H1 (cell line): ENCODE results near the gene FAM193A. TPM values are rescaled to one million over a fixed set of nuclear protein-coding genes. Genes with fewer than 3 reads are reported as not detected.

ENCODE experiments used
- CTCF ChIA-PET: fragments of 300-600 bp; sonication (Branson Sonifier 250); formaldehyde crosslinking; loops from one replicate; lab custom pipeline; 2021; ENCODE audit not compliant: partially characterized antibody; lab: Charles Lee
- POLR2A ChIA-PET: fragments of 300-600 bp; sonication (Branson Sonifier 250); formaldehyde crosslinking; loops from one replicate; lab custom pipeline; 2021; ENCODE audit warnings: inconsistent platforms; ENCODE audit not compliant: partially characterized antibody; lab: Charles Lee
- DNase-seq, 2 experiments: peaks; one replicate each; pipeline versions ENCODE4 v3.0.0 to v3.0.0-alpha.2; 2010 to 2022; ENCODE audit warnings: low spot score in 2 of 2, low read depth in 1 of 2, mixed read lengths in 1 of 2
- FAIRE-seq: peaks from 2 replicates; lab custom pipeline; 2011; peaks lifted over from hg19 to GRCh38; lab: Jason Lieb, UNC
- H2AFZ ChIP-seq: 2 replicates; pipeline ENCODE4 v1.8.1; 2012; ENCODE audit warnings: low read length, inconsistent platforms
- H2AK5ac ChIP-seq: 2 replicates; pipeline ENCODE4 v1.6.1; 2013; ENCODE audit warnings: low read depth, low read length
- H2BK120ac ChIP-seq: replicated peaks from 2 replicates; pipeline ENCODE3; 2013; ENCODE audit warnings: low read depth, low read length, inconsistent platforms
- H2BK12ac ChIP-seq: 2 replicates; pipeline ENCODE4 v1.6.1; 2013; ENCODE audit warnings: low read depth, low read length
- H2BK15ac ChIP-seq: 2 replicates; pipeline ENCODE4 v1.6.1; 2013; ENCODE audit warnings: low read length
- H2BK20ac ChIP-seq: 2 replicates; pipeline ENCODE4 v1.6.1; 2013; ENCODE audit warnings: low read length
- H2BK5ac ChIP-seq: 2 replicates; pipeline ENCODE4 v1.6.1; 2013; ENCODE audit warnings: low read depth, low read length
- H3K14ac ChIP-seq: 2 replicates; pipeline ENCODE4 v1.6.1; 2013; ENCODE audit warnings: inconsistent platforms; ENCODE audit not compliant: insufficient read length
- H3K18ac ChIP-seq: 2 replicates; pipeline ENCODE4 v1.6.1; 2013; ENCODE audit warnings: low read length; ENCODE audit errors: extremely low read depth
- H3K23ac ChIP-seq: 2 replicates; pipeline ENCODE4 v1.6.1; 2013; ENCODE audit warnings: inconsistent platforms; ENCODE audit not compliant: insufficient read length
- H3K23me2 ChIP-seq: 2 replicates; pipeline ENCODE4 v1.6.1; 2013; ENCODE audit warnings: low read depth, low read length
- H3K27ac ChIP-seq: 2 replicates; pipeline ENCODE4 v1.6.1; 2011; ENCODE audit warnings: low read depth, low read length, inconsistent platforms
- H3K27me3 ChIP-seq, 4 experiments: replicated peaks in 1 of 4; 1 replicate in 1 of 4; 2 replicates in 3 of 4; pipeline versions ENCODE4 v1.6.1 to v1.8.1; 2011 to 2013; ENCODE audit warnings: low read length in 3 of 4, mild to moderate bottlenecking in 3 of 4, inconsistent platforms in 2 of 4, mixed read lengths in 2 of 4, moderate library complexity in 1 of 4; ENCODE audit not compliant: control insufficient read depth in 3 of 4, insufficient read depth in 3 of 4; ENCODE audit errors: extremely low read depth in 1 of 4
- H3K36me3 ChIP-seq, 4 experiments: 2 replicates each; pipeline versions ENCODE4 v1.6.1 to v1.8.1; 2011 to 2013; ENCODE audit warnings: mild to moderate bottlenecking in 4 of 4, low read length in 3 of 4, moderate library complexity in 2 of 4, control low read depth in 1 of 4, inconsistent platforms in 1 of 4; ENCODE audit not compliant: insufficient read depth in 4 of 4, control insufficient read depth in 2 of 4
- H3K4ac ChIP-seq: replicated peaks from 2 replicates; pipeline ENCODE3; 2013; ENCODE audit warnings: low read length, low read depth, mixed read lengths, inconsistent platforms; ENCODE audit not compliant: insufficient read length
- H3K4me1 ChIP-seq, 4 experiments: replicated peaks in 1 of 4; 1 replicate in 1 of 4; 2 replicates in 3 of 4; pipeline versions ENCODE4 v1.6.1 to v1.8.1; 2011 to 2013; ENCODE audit warnings: low read length in 3 of 4, inconsistent platforms in 2 of 4, mixed read lengths in 1 of 4; ENCODE audit not compliant: insufficient read depth in 4 of 4, control insufficient read depth in 3 of 4
- H3K4me2 ChIP-seq, 2 experiments: 2 replicates each; pipeline versions ENCODE4 v1.6.1 to v1.8.1; 2011 to 2013; ENCODE audit warnings: low read depth in 2 of 2, low read length in 2 of 2, control low read depth in 1 of 2, inconsistent platforms in 1 of 2, mild to moderate bottlenecking in 1 of 2; ENCODE audit not compliant: insufficient read depth in 1 of 2
- H3K4me3 ChIP-seq, 4 experiments: fragments of 200-600, 300-600 bp in 1 of 4; sonication (generic), shearing (Covaris generic), sonication (Bioruptor Twin) in 1 of 4; 2 replicates each; pipeline versions ENCODE4 v1.5.1 to v1.8.1; 2011 to 2016; ENCODE audit warnings: low read length in 4 of 4, low read depth in 3 of 4, control low read depth in 2 of 4, inconsistent platforms in 2 of 4, mild to moderate bottlenecking in 2 of 4, mixed read lengths in 1 of 4, moderate library complexity in 1 of 4; ENCODE audit not compliant: insufficient read depth in 2 of 4; ENCODE audit errors: extremely low read depth in 1 of 4
- H3K56ac ChIP-seq: replicated peaks from 2 replicates; pipeline ENCODE3; 2013; ENCODE audit warnings: low read depth, mild to moderate bottlenecking, mixed read lengths, low read length, inconsistent platforms; ENCODE audit not compliant: insufficient read length
- H3K79me1 ChIP-seq: 2 replicates; pipeline ENCODE4 v1.6.1; 2013; ENCODE audit warnings: low read depth, low read length, control low read depth
- H3K79me2 ChIP-seq, 2 experiments: 2 replicates each; pipeline versions ENCODE4 v1.6.1 to v1.8.1; 2012 to 2013; ENCODE audit warnings: low read length in 2 of 2, mild to moderate bottlenecking in 2 of 2, inconsistent platforms in 1 of 2; ENCODE audit not compliant: insufficient read depth in 2 of 2, control insufficient read depth in 1 of 2
- H3K9ac ChIP-seq, 4 experiments: replicated peaks in 1 of 4; 1 replicate in 1 of 4; 2 replicates in 3 of 4; pipeline versions ENCODE4 v1.6.1 to v1.8.1; 2011 to 2013; ENCODE audit warnings: low read depth in 3 of 4, low read length in 3 of 4, control low read depth in 2 of 4, mild to moderate bottlenecking in 2 of 4, moderate library complexity in 2 of 4, inconsistent platforms in 1 of 4; ENCODE audit errors: extremely low read depth in 1 of 4
- H3K9me3 ChIP-seq, 2 experiments: 2 replicates each; pipeline versions ENCODE4 v1.6.1 to v1.8.1; 2012 to 2013; ENCODE audit warnings: mild to moderate bottlenecking in 2 of 2, moderate library complexity in 2 of 2, control low read depth in 1 of 2, inconsistent platforms in 1 of 2, low read depth in 1 of 2, low read length in 1 of 2, mixed read lengths in 1 of 2; ENCODE audit not compliant: insufficient read depth in 2 of 2
- H4K20me1 ChIP-seq, 2 experiments: replicated peaks in 1 of 2; 2 replicates each; pipeline versions ENCODE3 to v1.8.1; 2011 to 2013; ENCODE audit warnings: inconsistent platforms in 2 of 2, low read length in 2 of 2, mild to moderate bottlenecking in 1 of 2; ENCODE audit not compliant: insufficient read depth in 2 of 2, control insufficient read depth in 1 of 2
- H4K5ac ChIP-seq: 2 replicates; pipeline ENCODE4 v1.6.1; 2013; ENCODE audit warnings: low read length, low read depth, mixed read lengths, inconsistent platforms; ENCODE audit not compliant: insufficient read length
- H4K8ac ChIP-seq: 2 replicates; pipeline ENCODE4 v1.8.0; 2013; ENCODE audit warnings: mild to moderate bottlenecking, moderate library complexity, low read length, inconsistent platforms; ENCODE audit not compliant: insufficient read depth; ENCODE audit errors: extremely low read depth
- H4K91ac ChIP-seq: replicated peaks from 2 replicates; pipeline ENCODE3; 2013; ENCODE audit warnings: low read length, mixed read lengths, inconsistent platforms; ENCODE audit not compliant: insufficient read length
- GABPA ChIP-seq: IDR thresholded peaks from 2 replicates; pipeline ENCODE4 v1.6.1; 2011; ENCODE audit warnings: mild to moderate bottlenecking, low read length, moderate library complexity, borderline replicate concordance; ENCODE audit not compliant: insufficient read depth
- GTF2F1 ChIP-seq: IDR thresholded peaks from 2 replicates; pipeline ENCODE4 v1.6.1; 2012; ENCODE audit warnings: low read depth, low read length, improper control_type of control experiment, borderline replicate concordance
- SIX5 ChIP-seq: IDR thresholded peaks from 2 replicates; pipeline ENCODE4 v1.6.1; 2011; ENCODE audit warnings: mild to moderate bottlenecking, low read depth, low read length
- WGBS, 2 experiments: shearing (Covaris generic) in 1 of 2; methylation state at CpG; one replicate each; pipeline versions ENCODE4 v1.1.6 to v1.1.7; 2013 to 2015; ENCODE audit warnings: low lambda C conversion rate in 2 of 2, mixed read lengths in 2 of 2, inconsistent platforms in 1 of 2, low coverage in 1 of 2, missing lambda C conversion rate in 1 of 2; ENCODE audit not compliant: insufficient replicate concordance in 2 of 2, insufficient coverage in 1 of 2, insufficient read length in 1 of 2; ENCODE audit errors: extremely low coverage in 1 of 2, missing lambda C conversion rate in 1 of 2; 5-methylcytosine and 5-hydroxymethylcytosine counted together
- polyA plus RNA-seq, 7 experiments: library from polyadenylated mRNA; depleted of rRNA in 3 of 7; stranded (reverse) in 5 of 7; unstranded in 2 of 7; fragments of >200 nt in 5 of 7; fragments of 200-250 nt in 2 of 7; gene quantifications; 1 replicate in 5 of 7; 2 replicates in 1 of 7; 4 replicates in 1 of 7; pipeline versions ENCODE4 v1.2.1 to v1.2.3, GENCODE V29; 2011 to 2013; ENCODE audit warnings: missing spikeins in 2 of 7, mixed read lengths in 2 of 7
- total RNA-seq: library from RNA; stranded (reverse); fragmentation: NEBNext Ultra II Directional; extraction: Animal tissue kit (Norgen Biotek cat#: 25700); gene quantifications from 2 replicates; pipeline ENCODE4 v1.2.1, GENCODE V29; 2021

Gene FAM193A
- total and polyA plus RNA-seq, 2 of the 8 experiments (the other 6 are each of a cell fraction or from before 2014, with no cell fraction given), result 8.7 to 26.2 TPM

DNA sequence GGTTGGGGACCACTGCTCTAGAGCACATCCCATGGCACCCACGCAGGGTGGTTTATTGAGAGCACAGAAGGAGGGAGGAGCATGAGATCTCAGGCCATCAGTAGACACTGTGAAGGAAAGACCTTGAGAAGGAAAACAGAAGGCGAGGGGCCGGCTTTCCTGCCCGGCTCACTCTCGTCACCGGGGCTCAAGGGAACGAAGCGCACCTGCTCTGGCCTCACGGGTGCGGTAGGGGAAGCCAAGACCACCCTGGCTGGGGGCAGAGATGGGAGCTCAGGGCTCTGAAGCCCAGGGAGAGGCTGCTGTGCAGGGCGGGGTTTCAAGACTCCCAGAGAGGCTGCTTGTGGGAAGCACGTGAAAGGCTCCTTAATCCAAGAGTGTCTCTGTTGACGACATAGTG is 113.8 kb downstream of the FAM193A start:
- Histone ChIP-seq H3K36me3 (peaks cover 13 to 35% (median 26%) of the 10 kb centered on the region in 4 experiments; a peak in 7 of 8 replicates), H3K27me3 (no peaks in the 10 kb centered on the region), H4K91ac (no peak overlapping the region), H3K23ac (no peak overlapping the region), H4K20me1 (peaks cover 0 to 5% of the 10 kb centered on the region in 2 experiments), H2AK5ac (no peak overlapping the region), H3K27ac (no peak overlapping the region), H3K56ac (no peak overlapping the region), H4K5ac (no peak overlapping the region), H3K23me2 (no peaks in the 10 kb centered on the region), H2BK5ac (no peak overlapping the region), H4K8ac (no peak overlapping the region), H3K18ac (no peak overlapping the region), H2BK12ac (no peak overlapping the region), H3K4me2 (no peak overlapping the region), H2BK20ac (no peak overlapping the region), H3K79me1 (no peaks in the 10 kb centered on the region; the same call in none of the 2 replicates), H3K9ac (no peak overlapping the region), H3K4me1 (no peaks in the 10 kb centered on the region), H3K14ac (no peak overlapping the region), H3K4me3 (no peak overlapping the region), H2BK120ac (no peak overlapping the region), H3K79me2 (no peaks in the 10 kb centered on the region), H3K9me3 (peaks cover 0 to 3% of the 10 kb centered on the region in 2 experiments; a peak in 1 of 4 replicates), H3K4ac (no peak overlapping the region), H2AFZ (no peak overlapping the region), H2BK15ac (no peak overlapping the region)
- WGBS, 2 experiments, result 94% methylated on average over 13 of the region's 13 CpGs; no CpG with 5 or more reads in 1 of the 2 experiments
- ChIA-PET CTCF (no interaction called here), POLR2A (interaction anchor here (1.0 kb wide), 1 partner anchor 10 kb away, joined by 3 read pairs; no protein-coding TSS in a partner anchor)
- FAIRE-seq (no peak), DNase-seq (no peak)
- no peak for TF ChIP-seq GTF2F1
- no peak for TF ChIP-seq GABPA
- TF ChIP-seq SIX5, result no peak
